ENCODE results near the gene LRFN4. TPM values are rescaled to one million over a fixed set of nuclear protein-coding genes. Genes with fewer than 3 reads are reported as not detected.

Gene LRFN4
- total and polyA plus RNA-seq, 4 donors, result 0.75 to 3.4 (median 1.5) TPM; not detected in 1

GRCh38 chr11:66843776-66844495 lies 12.9 kb upstream of the LRFN4 start:
- Histone ChIP-seq H3K9ac (ENCODE audit: low read depth in 1 of 2, low read length in 2 of 2) (peak overlapping the region in 1 of 2 donors; percentile 56), H3K9me3 (ENCODE audit: control insufficient read depth in 4 of 4, low read length in 3 of 4) (no peaks in the 10 kb centered on the region), H3K36me3 (ENCODE audit: control insufficient read depth in 4 of 4, insufficient read depth in 3 of 4, low read depth in 1 of 4, low read length in 3 of 4) (peaks cover 6 to 24% (median 16%) of the 10 kb centered on the region in 4 donors), H3K27ac (ENCODE audit: low read depth in 1 of 2, low read length in 2 of 2) (peak overlapping the region; percentile 63 to 92), H3K4me1 (ENCODE audit: control insufficient read depth in 4 of 4, insufficient read depth in 4 of 4, low read length in 3 of 4) (peaks cover 5 to 29% (median 23%) of the 10 kb centered on the region in 4 donors), H3K4me3 (ENCODE audit: low read depth in 1 of 3, low read length in 3 of 3) (peak overlapping the region; percentile 36 to 75 (median 47)), H3K27me3 (ENCODE audit: control insufficient read depth in 4 of 4, insufficient read depth in 4 of 4, low read length in 3 of 4) (no peaks in the 10 kb centered on the region)
- TF ChIP-seq REST (IDR thresholded peaks at IDR 0.05) (peak; percentile 18), JUND (IDR thresholded peaks at IDR 0.05) (peak in 1 of 2 donors; percentile 14), TAF1 (conservative IDR thresholded peaks at IDR 0.05) (no peak)
- WGBS, result 12% methylated on average over 16 of the region's 16 CpGs
- DNase-seq (ENCODE audit: low spot score), result no peak

GRCh38 chr11:66844496-66845142 lies 12.2 kb upstream of the LRFN4 start:
- Histone ChIP-seq H3K27me3 (ENCODE audit: control insufficient read depth in 4 of 4, insufficient read depth in 4 of 4, low read length in 3 of 4) (no peaks in the 10 kb centered on the region), H3K9ac (ENCODE audit: low read depth in 1 of 2, low read length in 2 of 2) (no peak overlapping the region)

More at GRCh38 chr11:66844496-66845142, 12.2 kb upstream of the LRFN4 start:
- DNase-seq (ENCODE audit: low spot score), result peak; percentile 32
- Histone ChIP-seq H3K9me3 (ENCODE audit: control insufficient read depth in 4 of 4, low read length in 3 of 4) (no peaks in the 10 kb centered on the region), H3K4me1 (ENCODE audit: control insufficient read depth in 4 of 4, insufficient read depth in 4 of 4, low read length in 3 of 4) (peaks cover 5 to 29% (median 23%) of the 10 kb centered on the region in 4 donors), H3K27ac (ENCODE audit: low read depth in 1 of 2, low read length in 2 of 2) (peak overlapping the region in 1 of 2 donors; percentile 5), H3K36me3 (ENCODE audit: control insufficient read depth in 4 of 4, insufficient read depth in 3 of 4, low read depth in 1 of 4, low read length in 3 of 4) (peaks cover 6 to 30% (median 16%) of the 10 kb centered on the region in 4 donors), H3K4me3 (ENCODE audit: low read depth in 1 of 3, low read length in 3 of 3) (peak overlapping the region in 1 of 3 donors; percentile 75)
- WGBS, result 89% methylated on average over 12 of the region's 12 CpGs
- TF ChIP-seq EGR1 (IDR thresholded peaks at IDR 0.05; ENCODE audit: low read depth in 2 of 2) (no peak), CTCF (IDR thresholded peaks at IDR 0.05; ENCODE audit: low read depth, low read length, missing input control) (no peak), FOXA1 (IDR thresholded peaks at IDR 0.05) (no peak), YY1 (IDR thresholded peaks at IDR 0.05) (no peak), ATF3 (IDR thresholded peaks at IDR 0.05) (no peak), MAX (IDR thresholded peaks at IDR 0.05) (no peak), HNF4G (IDR thresholded peaks at IDR 0.05) (no peak), REST (IDR thresholded peaks at IDR 0.05) (no peak), RXRA (IDR thresholded peaks at IDR 0.05) (no peak), ZBTB33 (IDR thresholded peaks at IDR 0.05) (no peak), JUND (IDR thresholded peaks at IDR 0.05) (no peak), NR2F2 (IDR thresholded peaks at IDR 0.05) (no peak), SP1 (IDR thresholded peaks at IDR 0.05) (no peak), GABPA (IDR thresholded peaks at IDR 0.05 in 1 of 2, conservative IDR thresholded peaks at IDR 0.05 in 1 of 2) (no peak), TAF1 (conservative IDR thresholded peaks at IDR 0.05) (no peak)

Data from liver (tissue), 9 donors.